Stimulated activated naive CD8-positive, alpha-beta T cell treated with anti-CD3 and anti-CD28 coated beads, Interleukin-15, amount 100 ng/mL, for 72 hours (primary cell): Measurements from ENCODE around the gene ASPG.
A peak's percentile ranks its signal among the peaks of the same experiment; 100 is the strongest.

ENCODE experiments used
- ATAC-seq: fragments of 150-1000 bp; cut with Tn5 transposase; 2 replicates; pipeline ENCODE4 v1.10.0; 2021; ENCODE audit warnings: mild to moderate bottlenecking, moderate library complexity
- DNase-seq, 2 donors: peaks; one replicate each; pipeline ENCODE4 v3.0.0; 2021 to 2022
- H3K27ac Mint-ChIP-seq, 2 donors: one replicate each; pipeline ENCODE4 v1.8.0; 2022; ENCODE audit warnings: mild to moderate bottlenecking in 2 of 2, mixed read lengths in 2 of 2, moderate library complexity in 2 of 2
- H3K27me3 Mint-ChIP-seq: one replicate; pipeline ENCODE4 v1.8.0; 2022; ENCODE audit warnings: mixed read lengths
- H3K4me1 Mint-ChIP-seq: one replicate; pipeline ENCODE4 v1.8.0; 2022; ENCODE audit warnings: mild to moderate bottlenecking, mixed read lengths
- H3K4me3 Mint-ChIP-seq, 2 donors: one replicate each; pipeline ENCODE4 v1.8.0; 2022; ENCODE audit warnings: mild to moderate bottlenecking in 2 of 2, mixed read lengths in 2 of 2, moderate library complexity in 1 of 2
- H3K9me3 Mint-ChIP-seq, 2 donors: one replicate each; pipeline ENCODE4 v1.8.0; 2022; ENCODE audit warnings: mixed read lengths in 2 of 2

Gene ASPG

DNA sequence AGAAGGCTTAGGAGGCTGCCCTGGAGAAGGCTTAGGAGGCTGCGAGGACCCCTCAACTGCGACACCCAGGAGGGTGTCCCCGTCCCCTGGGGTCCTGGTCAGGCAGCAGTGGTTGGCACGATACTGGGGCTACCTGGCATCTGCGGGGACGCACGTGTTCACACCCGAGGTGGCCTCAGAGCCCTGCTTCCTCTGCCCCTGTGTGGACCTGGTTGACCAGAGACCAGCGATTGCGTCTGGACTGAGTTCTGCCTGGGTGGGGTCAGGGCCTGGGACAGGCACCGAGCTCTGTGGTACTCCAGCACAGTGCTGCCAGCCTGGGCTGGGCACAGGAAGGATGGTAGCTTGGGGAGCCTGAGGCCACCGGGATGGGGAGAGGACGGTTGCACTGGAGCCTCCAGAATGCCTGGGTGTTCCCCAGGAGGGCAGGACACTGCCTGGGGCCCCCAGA, 735 bp downstream of the ASPG start:
- ATAC-seq: peak; percentile 19
- H3K4me1 Mint-ChIP-seq: no peaks in the 10 kb centered on the region
- H3K4me3 Mint-ChIP-seq: no peak overlapping the region
- H3K27ac Mint-ChIP-seq: no peak overlapping the region
- no peaks in the 10 kb centered on the region for H3K9me3 Mint-ChIP-seq
- DNase-seq: no peak
- peaks cover 24% of the 10 kb centered on the region for H3K27me3 Mint-ChIP-seq

DNA sequence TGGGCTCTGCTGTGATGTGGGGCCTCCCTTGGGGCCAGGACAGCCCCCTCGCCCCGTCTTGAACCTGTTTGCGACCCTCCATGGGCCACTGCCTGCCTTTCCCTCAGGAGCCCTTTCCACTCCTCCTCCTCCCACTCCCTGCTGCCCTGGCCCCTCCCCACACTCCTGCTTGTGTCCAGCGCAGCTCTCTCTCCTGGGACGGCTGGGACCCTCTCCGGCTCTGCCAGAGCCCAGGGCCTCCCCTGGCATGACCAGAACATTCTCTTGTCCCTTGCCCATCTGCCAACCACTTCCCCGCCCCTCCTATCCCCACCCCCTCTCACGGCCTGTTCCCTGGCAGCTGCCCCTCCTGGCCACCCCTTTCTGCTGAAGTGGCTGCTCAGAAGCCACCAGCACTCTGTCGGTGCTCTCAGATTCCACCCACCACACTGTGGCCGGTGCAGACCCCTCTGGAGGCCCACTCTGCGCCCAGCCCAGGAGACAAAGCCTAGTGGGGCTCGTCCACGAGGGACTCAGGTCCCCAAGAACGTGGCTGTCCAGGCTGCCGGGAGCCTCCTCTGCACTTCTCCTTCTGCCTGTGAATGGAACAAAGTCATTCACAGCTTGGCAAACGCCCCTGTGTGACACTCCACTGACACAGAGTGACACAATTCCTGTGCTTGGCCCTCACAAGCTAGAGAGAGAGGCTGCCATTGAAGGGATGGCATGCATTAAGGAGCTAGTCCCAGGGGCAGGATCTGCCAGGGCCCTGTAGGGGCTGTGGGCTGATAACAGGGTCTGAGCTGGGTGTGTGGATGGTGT, 1.4 kb downstream of the ASPG start:
- Mint-ChIP-seq H3K4me3 (peak overlapping the region in 1 of 2 donors; percentile 62), H3K4me1 (no peaks in the 10 kb centered on the region), H3K27ac (no peak overlapping the region), H3K9me3 (no peaks in the 10 kb centered on the region), H3K27me3 (peaks cover 24% of the 10 kb centered on the region)
- ATAC-seq: peak; percentile 22
- DNase-seq: no peak

GRCh38 chr14:104087505-104087904, 2.0 kb downstream of the ASPG start:
- Mint-ChIP-seq H3K9me3 (no peaks in the 10 kb centered on the region), H3K4me3 (no peak overlapping the region), H3K27me3 (peaks cover 24% of the 10 kb centered on the region), H3K4me1 (no peaks in the 10 kb centered on the region), H3K27ac (no peak overlapping the region)
- DNase-seq (no peak), ATAC-seq (no peak)

DNA sequence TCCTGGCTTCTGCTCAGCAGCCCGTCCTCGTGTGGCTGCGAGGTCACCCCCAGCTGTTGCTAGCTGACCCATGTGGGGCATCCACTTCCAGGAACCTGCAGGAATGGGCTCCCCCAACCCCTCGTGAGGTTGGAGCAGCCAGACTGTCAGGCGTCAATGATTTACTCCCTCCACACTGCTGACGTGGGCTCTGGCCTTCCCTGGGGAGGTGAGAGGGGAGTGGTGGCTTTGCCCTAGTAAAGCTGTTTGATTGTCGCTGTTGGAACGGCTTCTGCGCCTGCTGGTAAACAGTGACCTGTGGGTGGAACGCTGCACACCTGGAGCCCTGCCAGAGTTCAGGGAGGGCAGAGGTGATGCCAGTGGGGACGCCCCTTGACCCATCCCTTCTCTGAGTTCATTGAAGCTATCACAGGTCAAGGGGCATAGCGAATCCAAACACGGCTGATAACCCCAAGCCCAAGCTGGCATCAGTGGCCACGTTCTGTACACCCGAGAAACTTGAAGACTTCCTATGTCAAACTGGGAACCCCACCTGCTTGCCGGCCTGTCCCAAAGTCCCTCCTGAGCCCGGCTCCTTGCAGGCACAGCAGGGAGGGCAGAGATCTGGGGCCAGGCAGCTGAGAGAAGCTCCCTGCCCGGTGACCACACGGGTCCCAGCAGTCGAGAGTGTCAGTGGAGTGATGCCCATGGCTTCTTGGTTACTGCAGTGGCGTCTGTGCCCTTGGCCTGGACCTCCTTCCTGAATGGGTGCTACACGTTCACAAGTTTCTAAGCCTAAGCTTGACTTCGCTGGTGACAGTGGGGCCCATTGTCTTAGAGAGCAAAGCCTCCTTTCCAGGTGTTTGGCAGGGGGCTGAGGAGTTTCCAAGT, 2.7 kb downstream of the ASPG start:
- DNase-seq: no peak

GRCh38 chr14:104090071-104090748, 4.7 kb downstream of the ASPG start:
- Mint-ChIP-seq H3K27ac (no peak overlapping the region), H3K4me1 (peaks cover 8% of the 10 kb centered on the region), H3K4me3 (no peak overlapping the region), H3K27me3 (peaks cover 21% of the 10 kb centered on the region), H3K9me3 (no peaks in the 10 kb centered on the region)
- DNase-seq (no peak), ATAC-seq (no peak)

More for the DNA sequence above, 2.7 kb downstream of the ASPG start:
- Mint-ChIP-seq H3K27me3 (peaks cover 24% of the 10 kb centered on the region), H3K4me1 (no peaks in the 10 kb centered on the region), H3K27ac (no peak overlapping the region), H3K9me3 (no peaks in the 10 kb centered on the region), H3K4me3 (no peak overlapping the region)
- no peak for ATAC-seq

- peaks cover 19% of the 10 kb centered on the region for H3K27me3 Mint-ChIP-seq
- ATAC-seq (no peak), DNase-seq (no peak)
- no peak overlapping the region for H3K27ac Mint-ChIP-seq
- H3K4me1 Mint-ChIP-seq: peaks cover 8% of the 10 kb centered on the region
- no peaks in the 10 kb centered on the region for H3K9me3 Mint-ChIP-seq
- no peak overlapping the region for H3K4me3 Mint-ChIP-seq
Observed at GRCh38 chr14:104091061-104091926, 5.8 kb downstream of the ASPG start.

GRCh38 chr14:104091927-104092771, 6.6 kb downstream of the ASPG start:
- Mint-ChIP-seq H3K27ac (no peak overlapping the region), H3K4me1 (peaks cover 8% of the 10 kb centered on the region), H3K4me3 (no peak overlapping the region), H3K9me3 (no peaks in the 10 kb centered on the region), H3K27me3 (peaks cover 10% of the 10 kb centered on the region)
- ATAC-seq: no peak
- DNase-seq: no peak

DNA sequence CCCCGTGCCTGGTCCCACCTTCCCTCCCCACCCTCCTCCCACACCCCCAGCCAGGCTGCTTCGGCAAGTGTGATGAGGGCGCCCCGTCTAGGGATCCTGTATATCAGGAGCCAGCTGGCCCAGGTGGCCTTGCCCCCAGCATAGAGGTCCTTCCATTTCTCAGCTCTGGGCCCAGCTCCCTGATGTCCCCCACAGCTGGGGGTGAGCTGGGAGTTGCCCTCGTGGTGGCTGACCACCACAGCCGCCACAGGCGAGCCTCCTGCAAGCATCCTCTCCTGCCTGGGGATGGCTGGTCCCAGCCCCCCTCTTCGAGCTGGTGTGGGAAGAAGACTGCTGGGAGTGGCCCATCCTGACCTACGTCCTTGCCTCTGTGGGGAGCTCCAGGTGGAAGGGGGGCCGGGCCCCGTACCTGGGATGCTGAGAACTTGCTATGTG, 7.4 kb downstream of the ASPG start:
- no peak for ATAC-seq

DNA sequence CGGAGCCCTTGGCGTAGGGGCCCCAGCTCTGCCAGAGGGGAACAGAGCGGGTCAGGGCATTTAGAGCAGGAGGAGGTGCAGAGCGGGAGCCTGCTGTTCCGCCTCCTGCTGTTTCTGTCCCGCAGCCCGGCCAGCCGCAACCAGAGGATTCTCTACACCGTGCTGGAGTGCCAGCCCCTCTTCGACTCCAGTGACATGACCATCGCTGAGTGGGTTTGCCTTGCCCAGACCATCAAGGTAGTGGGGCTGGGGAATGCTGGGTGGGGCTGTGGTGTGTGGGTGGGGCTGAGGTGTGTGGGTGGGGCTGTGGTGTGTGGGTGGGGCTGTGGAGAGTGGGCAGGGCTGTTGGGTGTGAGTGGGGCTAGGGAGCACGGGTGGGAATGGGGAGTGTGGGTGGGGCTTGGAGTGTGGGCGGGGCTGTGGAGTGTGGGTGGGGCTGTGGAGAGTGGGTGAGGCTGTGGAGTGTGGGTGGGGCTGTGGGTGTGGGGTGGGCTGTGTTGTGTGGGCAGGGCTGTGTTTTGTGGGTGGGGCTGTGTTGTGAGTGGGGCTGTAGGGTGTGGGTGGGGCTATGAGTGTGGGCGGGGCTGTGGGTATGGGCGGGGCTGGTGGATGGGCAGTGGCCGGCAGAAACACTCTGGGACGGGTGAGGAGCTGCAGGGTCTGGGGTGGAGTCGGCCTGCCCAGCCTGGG, 8.0 kb downstream of the ASPG start:
- no peak overlapping the region for H3K4me3 Mint-ChIP-seq
- H3K27ac Mint-ChIP-seq: no peak overlapping the region
- DNase-seq (no peak), ATAC-seq (no peak)
- H3K27me3 Mint-ChIP-seq: peaks cover 6% of the 10 kb centered on the region
- peaks cover 8% of the 10 kb centered on the region for H3K4me1 Mint-ChIP-seq
- no peaks in the 10 kb centered on the region for H3K9me3 Mint-ChIP-seq

More for the DNA sequence above, 7.4 kb downstream of the ASPG start:
- Mint-ChIP-seq H3K9me3 (no peaks in the 10 kb centered on the region), H3K27me3 (peaks cover 6% of the 10 kb centered on the region), H3K4me1 (peaks cover 8% of the 10 kb centered on the region), H3K27ac (no peak overlapping the region), H3K4me3 (no peak overlapping the region)
- no peak for DNase-seq

- no peak for ATAC-seq
- Mint-ChIP-seq H3K9me3 (no peaks in the 10 kb centered on the region), H3K4me1 (peaks cover 8% of the 10 kb centered on the region), H3K4me3 (peak overlapping the region in 1 of 2 donors; percentile 26), H3K27ac (no peak overlapping the region), H3K27me3 (peaks cover 6% of the 10 kb centered on the region)
- no peak for DNase-seq
Observed at GRCh38 chr14:104094056-104094708, 8.7 kb downstream of the ASPG start.

DNA sequence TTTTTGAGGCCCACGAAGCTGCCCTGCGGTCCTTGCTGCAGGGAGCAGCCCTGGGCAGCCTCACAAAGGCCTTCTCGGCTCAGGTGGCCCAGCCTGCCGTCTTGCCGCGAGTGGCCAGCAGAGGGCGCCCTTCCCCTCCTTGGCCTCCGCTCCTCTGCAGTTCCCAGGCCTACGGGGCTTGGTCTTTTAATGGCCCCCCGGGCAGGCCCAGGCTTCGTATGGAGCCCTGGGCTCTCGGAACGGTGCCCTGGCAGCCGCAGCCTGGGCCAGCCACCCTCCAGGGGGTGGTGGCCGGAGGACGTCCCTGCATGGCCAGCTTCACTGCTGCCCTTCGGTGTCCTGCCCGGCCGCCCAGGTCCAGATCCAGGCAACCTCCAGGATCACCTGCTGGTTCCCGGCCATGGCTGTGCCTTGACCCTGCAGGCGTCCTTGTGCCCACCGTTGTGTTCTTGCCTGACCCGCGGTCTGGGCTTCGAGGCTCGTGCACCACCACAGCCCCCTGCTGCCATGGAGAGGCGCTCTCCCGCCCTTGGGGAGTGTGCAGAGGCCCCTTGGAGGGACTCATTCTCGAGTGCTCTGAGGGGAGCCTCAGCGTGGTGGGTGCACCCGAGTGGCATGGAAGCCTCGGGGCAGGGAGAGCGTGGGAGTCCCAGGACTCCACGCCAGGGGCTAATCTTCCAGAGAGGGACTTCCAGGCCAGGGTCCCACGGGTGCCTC, 9.4 kb downstream of the ASPG start:
- DNase-seq (peak; percentile 72 to 80), ATAC-seq (peak; percentile 72)
- peaks cover 8% of the 10 kb centered on the region for H3K4me1 Mint-ChIP-seq
- H3K4me3 Mint-ChIP-seq: peak overlapping the region in 1 of 2 donors; percentile 26
- H3K27me3 Mint-ChIP-seq: peaks cover 6% of the 10 kb centered on the region
- H3K9me3 Mint-ChIP-seq: no peaks in the 10 kb centered on the region
- H3K27ac Mint-ChIP-seq: no peak overlapping the region

GRCh38 chr14:104095426-104096310, 10.2 kb downstream of the ASPG start:
- H3K27me3 Mint-ChIP-seq: peaks cover 6% of the 10 kb centered on the region
- DNase-seq: no peak
- H3K9me3 Mint-ChIP-seq: no peaks in the 10 kb centered on the region
- no peak overlapping the region for H3K4me3 Mint-ChIP-seq
- ATAC-seq: no peak
- H3K27ac Mint-ChIP-seq: no peak overlapping the region
- peaks cover 8% of the 10 kb centered on the region for H3K4me1 Mint-ChIP-seq
